Retinal pigment epithelial cell (primary cell): ENCODE results near the gene ABR.

Source experiments
- DNase-seq: peaks from one replicate; pipeline ENCODE4 v3.0.0-alpha.2; 2010; ENCODE audit warnings: low read depth
- H3K4me3 ChIP-seq: 2 replicates; pipeline ENCODE4 v1.5.1; 2011; ENCODE audit warnings: mild to moderate bottlenecking, low read length, control low read depth, moderate library complexity
- TF ChIP-seq, protein P1 (sequence below): conservative IDR thresholded peaks from 2 replicates; pipeline ENCODE4 v1.5.1; 2011; ENCODE audit warnings: low read depth, low read length, control low read depth, inconsistent platforms

The ABR gene

DNA sequence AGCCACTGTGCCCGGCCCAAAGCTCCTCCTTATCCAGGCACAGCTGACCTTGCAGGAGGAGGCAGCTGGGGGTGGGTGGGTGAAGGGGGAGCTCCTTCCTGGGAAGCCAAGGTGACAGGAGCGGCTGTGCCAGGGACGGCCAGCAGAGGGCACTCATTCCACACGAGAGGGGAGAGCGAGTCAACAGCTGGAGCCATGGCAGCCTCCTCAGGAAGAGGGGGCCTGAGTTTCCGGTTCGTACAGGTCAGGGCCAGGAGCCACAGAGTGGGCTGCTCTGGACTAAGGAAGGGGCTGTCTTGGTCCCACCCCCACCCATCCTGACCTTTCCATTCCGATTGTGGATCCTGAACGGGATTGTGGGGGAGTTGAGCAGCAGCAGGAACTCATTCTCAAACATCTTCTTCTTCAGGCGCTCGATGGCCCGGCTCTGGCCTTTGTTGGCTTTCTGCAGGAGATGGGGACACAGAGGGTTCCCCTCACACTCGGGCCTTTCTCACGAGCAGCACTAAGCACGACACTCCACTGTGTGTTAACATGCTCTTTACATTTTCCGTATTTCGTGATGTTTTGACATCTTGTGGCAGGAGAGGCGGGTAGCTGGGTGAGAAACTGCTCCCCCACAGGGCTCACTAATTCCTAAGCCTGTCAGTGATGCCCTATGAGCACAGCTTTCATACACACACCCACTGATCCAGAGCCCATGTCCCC, 121.2 kb downstream of the ABR start:
- no peak for DNase-seq
- TF ChIP-seq, protein P1, sequence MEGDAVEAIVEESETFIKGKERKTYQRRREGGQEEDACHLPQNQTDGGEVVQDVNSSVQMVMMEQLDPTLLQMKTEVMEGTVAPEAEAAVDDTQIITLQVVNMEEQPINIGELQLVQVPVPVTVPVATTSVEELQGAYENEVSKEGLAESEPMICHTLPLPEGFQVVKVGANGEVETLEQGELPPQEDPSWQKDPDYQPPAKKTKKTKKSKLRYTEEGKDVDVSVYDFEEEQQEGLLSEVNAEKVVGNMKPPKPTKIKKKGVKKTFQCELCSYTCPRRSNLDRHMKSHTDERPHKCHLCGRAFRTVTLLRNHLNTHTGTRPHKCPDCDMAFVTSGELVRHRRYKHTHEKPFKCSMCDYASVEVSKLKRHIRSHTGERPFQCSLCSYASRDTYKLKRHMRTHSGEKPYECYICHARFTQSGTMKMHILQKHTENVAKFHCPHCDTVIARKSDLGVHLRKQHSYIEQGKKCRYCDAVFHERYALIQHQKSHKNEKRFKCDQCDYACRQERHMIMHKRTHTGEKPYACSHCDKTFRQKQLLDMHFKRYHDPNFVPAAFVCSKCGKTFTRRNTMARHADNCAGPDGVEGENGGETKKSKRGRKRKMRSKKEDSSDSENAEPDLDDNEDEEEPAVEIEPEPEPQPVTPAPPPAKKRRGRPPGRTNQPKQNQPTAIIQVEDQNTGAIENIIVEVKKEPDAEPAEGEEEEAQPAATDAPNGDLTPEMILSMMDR, result peak; percentile 61
- no peak overlapping the region for H3K4me3 ChIP-seq

DNA sequence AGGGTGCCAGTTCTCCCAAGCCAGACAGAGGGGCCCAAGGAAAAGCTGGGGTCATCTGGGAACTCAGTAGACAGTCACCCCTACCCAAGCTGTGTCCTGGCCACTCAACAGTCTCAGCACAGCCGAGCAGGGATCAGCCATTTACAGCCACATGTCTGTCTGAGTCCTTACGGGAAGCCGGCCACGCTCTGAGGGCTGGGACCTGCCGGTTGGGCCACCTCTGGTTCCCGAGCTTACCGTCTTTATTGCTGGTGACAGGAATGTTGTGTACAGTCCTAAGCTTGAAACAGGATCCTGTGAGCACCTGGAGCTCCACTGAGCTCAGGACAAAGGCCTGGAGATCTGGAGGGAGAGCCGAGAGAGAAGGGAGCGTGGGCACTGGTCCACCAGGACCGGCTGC, 123.0 kb downstream of the ABR start:
- DNase-seq, result no peak
- TF ChIP-seq, protein P1, result no peak
- H3K4me3 ChIP-seq, result no peak overlapping the region

DNA sequence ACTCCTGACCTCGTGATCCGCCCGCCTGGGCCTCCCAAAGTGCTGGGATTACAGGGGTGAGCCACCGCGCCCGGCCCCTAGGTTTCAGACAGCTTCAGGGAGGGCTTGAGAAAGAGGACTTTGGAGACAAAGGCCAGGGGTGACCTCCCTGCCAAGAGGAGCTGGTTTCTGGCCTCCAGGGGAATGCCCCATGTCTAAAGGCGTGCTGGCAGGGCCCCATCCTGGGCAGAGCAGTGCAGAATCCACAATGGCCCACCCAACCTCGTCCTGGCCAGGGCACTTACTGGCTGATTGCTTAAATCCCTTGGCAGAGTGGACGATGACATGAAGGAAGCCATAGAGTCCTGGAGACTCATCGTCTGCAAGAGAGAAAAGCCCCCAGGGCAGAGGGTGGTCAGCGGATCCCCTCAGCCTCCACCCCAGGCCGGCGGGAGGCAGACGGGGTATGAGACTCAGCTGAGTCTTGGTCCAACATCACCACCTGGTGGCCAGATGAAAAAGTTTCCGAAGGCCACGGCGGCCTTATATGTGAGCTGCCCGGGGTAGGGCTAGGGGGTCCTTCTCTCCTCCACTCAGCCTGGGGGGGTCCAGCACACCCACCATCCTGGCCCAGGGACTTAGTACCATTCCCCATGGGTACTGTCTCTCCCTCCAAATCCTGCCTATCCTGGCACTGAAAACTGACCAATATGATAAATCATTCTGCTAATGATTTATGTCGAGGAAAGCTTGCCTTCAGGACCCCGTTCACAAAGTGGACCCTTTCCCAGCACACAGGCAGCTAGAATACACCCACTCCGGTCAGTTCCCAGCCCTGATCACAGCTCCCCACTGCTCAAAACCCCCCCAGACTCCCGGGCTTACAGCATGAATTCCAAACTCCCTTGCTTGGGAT, 123.8 kb downstream of the ABR start:
- TF ChIP-seq, protein P1, result peak; percentile 66
- no peak for DNase-seq
- no peak overlapping the region for H3K4me3 ChIP-seq

DNA sequence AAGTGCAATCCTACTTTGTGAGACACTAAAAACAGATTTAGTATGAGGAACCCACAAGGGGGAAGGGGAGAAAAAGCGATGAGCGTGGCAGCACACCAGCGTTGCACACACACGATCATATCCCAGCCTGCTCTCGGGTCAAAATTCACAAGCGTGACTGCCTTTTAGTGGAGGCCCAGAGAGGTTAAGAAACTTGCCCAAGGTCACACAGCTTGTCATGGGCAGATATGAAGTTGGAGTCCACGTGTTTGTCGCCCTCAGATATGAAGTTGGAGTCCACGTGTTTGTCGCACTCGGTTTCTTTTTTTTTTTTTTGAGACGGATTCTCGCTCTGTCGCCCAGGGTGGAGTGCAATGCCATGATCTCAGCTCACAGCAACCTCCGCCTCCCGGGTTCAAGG, 124.5 kb downstream of the ABR start:
- TF ChIP-seq, protein P1, result no peak
- H3K4me3 ChIP-seq, result no peak overlapping the region

DNA sequence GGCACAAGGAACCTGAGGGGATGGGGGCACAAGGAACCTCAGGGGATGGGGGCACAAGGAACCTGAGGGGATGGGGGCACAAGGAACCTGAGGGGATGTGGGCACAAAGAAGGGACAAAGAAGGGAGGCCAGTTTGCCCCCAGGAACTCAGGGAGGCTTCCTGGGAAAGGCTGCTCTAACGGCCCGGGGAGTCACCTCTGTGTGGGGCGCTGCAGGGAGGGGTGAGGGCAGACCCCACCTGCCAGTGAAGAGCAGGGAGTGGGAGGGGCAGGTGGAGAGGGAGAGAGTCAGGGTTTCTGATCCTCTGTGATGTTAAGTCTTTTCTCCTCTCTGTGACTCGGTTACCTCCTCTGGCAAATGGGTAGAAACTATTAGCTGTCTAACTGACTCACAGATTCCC, 125.1 kb downstream of the ABR start:
- DNase-seq, result no peak
- TF ChIP-seq, protein P1, result no peak
- H3K4me3 ChIP-seq, result no peak overlapping the region

More for the DNA sequence above, 124.5 kb downstream of the ABR start:
- no peak for DNase-seq

DNA sequence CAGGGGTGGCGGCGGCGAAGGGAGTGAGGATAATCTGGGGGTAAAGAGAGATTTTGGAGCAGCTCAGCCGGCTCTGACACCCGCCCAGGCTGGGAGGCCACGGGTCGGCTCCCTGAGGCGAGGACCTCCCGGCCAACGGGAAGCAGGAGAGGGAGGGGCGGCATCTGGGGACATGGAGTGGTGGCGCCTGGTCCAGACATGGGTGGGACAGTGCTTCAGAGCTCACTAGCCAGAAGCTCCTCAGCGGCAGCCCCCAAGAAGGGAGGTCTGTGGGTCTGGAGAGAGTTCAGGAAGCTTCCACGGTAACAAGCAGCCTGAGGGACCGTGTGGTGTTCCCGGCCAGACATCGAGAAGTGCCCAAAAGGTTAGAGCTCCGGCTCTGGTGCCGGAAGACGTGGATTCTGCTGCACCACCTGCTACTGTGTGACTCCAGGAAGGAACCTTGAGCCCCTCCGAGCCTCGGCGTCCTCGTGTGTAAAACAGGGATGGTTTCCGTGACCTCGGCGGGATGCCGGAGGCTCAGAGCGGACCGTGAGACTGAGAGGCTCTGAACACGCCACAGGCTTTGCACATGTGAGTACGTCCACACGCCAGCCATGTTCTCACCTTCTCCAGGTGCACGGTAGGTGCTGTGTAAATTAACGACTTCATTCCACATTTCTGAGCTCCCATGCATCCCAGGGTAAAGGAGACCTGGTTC, 126.0 kb downstream of the ABR start:
- TF ChIP-seq, protein P1, result no peak
- no peak overlapping the region for H3K4me3 ChIP-seq
- DNase-seq, result no peak
